ENCODE measurements around the gene ARF3. TPM values are rescaled to one million over a fixed set of nuclear protein-coding genes. Genes with fewer than 3 reads are reported as not detected.

Gene ARF3
- total RNA-seq, 1 experiment from 2014 or later: 166 TPM

DNA sequence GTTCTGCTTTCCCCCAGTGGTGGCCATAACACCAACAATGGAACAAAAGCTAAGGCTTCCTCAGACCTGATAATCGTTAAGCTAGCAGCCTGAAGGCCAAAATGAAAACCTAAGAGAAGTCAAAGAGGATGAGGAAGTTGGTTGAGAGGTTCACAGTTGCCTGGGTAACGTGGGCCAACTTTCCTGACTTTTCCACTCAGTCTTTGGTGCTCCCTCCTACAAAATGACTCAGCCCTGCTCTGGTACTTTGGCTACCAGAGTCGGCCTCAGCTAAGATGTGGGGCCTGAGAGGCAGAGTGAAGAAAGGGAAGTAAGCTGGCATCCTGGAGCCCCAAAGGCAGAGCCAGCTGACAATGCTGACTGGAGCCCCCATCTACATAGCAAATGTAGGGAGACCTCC, 17.1 kb downstream of the ARF3 start (continued):
- TF ChIP-seq, protein P1, sequence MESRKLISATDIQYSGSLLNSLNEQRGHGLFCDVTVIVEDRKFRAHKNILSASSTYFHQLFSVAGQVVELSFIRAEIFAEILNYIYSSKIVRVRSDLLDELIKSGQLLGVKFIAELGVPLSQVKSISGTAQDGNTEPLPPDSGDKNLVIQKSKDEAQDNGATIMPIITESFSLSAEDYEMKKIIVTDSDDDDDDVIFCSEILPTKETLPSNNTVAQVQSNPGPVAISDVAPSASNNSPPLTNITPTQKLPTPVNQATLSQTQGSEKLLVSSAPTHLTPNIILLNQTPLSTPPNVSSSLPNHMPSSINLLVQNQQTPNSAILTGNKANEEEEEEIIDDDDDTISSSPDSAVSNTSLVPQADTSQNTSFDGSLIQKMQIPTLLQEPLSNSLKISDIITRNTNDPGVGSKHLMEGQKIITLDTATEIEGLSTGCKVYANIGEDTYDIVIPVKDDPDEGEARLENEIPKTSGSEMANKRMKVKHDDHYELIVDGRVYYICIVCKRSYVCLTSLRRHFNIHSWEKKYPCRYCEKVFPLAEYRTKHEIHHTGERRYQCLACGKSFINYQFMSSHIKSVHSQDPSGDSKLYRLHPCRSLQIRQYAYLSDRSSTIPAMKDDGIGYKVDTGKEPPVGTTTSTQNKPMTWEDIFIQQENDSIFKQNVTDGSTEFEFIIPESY (IDR thresholded peaks at IDR 0.05; ENCODE audit: extremely low read depth, insufficient replicate concordance, low read length): no peak
- TF ChIP-seq EZH2phosphoT487 (IDR thresholded peaks at IDR 0.05; ENCODE audit: borderline replicate concordance) (no peak), YY1 (IDR thresholded peaks at IDR 0.05; ENCODE audit: extremely low read depth, insufficient replicate concordance, low read depth, low read length) (no peak)

DNA sequence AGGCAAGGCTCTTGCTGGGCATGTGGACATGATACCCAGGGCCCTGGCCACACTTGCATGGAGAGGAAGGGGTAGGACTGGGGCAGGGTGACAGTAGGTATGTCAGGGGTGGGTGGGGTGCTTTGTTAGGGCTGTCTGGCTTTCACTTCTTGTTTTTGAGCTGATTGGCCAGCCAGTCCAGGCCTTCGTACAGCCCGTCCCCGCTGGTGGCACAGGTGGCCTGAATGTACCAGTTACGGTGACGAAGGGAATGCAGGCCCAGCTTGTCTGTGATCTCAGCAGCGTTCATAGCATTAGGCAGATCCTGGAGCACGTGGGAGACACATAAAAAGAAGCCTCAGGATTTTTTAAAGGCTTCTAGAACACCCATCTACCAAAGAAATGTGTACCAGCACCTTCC, 18.5 kb downstream of the ARF3 start:
- Histone ChIP-seq H3K79me2 (ENCODE audit: insufficient read depth, low read length) (peaks cover 25% of the 10 kb centered on the region), H3K36me3 (ENCODE audit: control insufficient read depth in 1 of 2, insufficient read depth in 2 of 2, low read length in 2 of 2) (peaks cover 37 to 44% of the 10 kb centered on the region in 2 experiments), H3K4me2 (ENCODE audit: low read length) (no peak overlapping the region), H3K9me3 (ENCODE audit: control insufficient read depth in 1 of 2, insufficient read depth in 1 of 2, low read depth in 1 of 2, low read length in 2 of 2) (no peaks in the 10 kb centered on the region), H3K4me1 (ENCODE audit: control insufficient read depth in 1 of 2, insufficient read depth in 2 of 2, low read length in 2 of 2) (no peaks in the 10 kb centered on the region), H3K9me2 (ENCODE audit: insufficient read depth) (no peaks in the 10 kb centered on the region), H3K4me3 (replicated peaks in 1 of 2; ENCODE audit: low read depth in 1 of 2, low read length in 2 of 2) (no peak overlapping the region), H3K27ac (ENCODE audit: low read depth, low read length) (no peak overlapping the region), H3K27me3 (ENCODE audit: insufficient read depth, low read length) (no peaks in the 10 kb centered on the region), H4K20me1 (ENCODE audit: insufficient read depth) (peaks cover 8% of the 10 kb centered on the region; the same call in 1 of the 2 replicates), H2AFZ (ENCODE audit: low read depth, low read length, poor library complexity, severe bottlenecking) (no peak overlapping the region), H3K9ac (ENCODE audit: low read length) (no peak overlapping the region)
- ATAC-seq (no peak), DNase-seq (ENCODE audit: low read depth, low spot score) (no peak)
- intact Hi-C loops (cut with micrococcal nuclease): no loop called here
- ChIA-PET CTCF (interaction anchor here (0.6 to 2.0 kb wide), 2 partner anchors 46 to 86 kb away, joined by 3 to 5 read pairs; no protein-coding TSS in a partner anchor), RAD21 (ENCODE audit: low non-redundant PET in 1 of 2, low total read pairs in 2 of 2, uncharacterized antibody in 2 of 2, unreplicated experiment in 2 of 2) (no interaction called here), POLR2A (no interaction called here)
- TF ChIP-seq CBX3 (IDR thresholded peaks at IDR 0.05; ENCODE audit: low read depth) (no peak), ZFX (IDR thresholded peaks at IDR 0.05) (no peak), POLR2A (IDR thresholded peaks at IDR 0.05; ENCODE audit: borderline replicate concordance, extremely low read depth, insufficient read depth, insufficient read length) (no peak), ELF1 (IDR thresholded peaks at IDR 0.05; ENCODE audit: borderline replicate concordance, low read depth) (no peak), SRF (IDR thresholded peaks at IDR 0.05; ENCODE audit: low read depth) (no peak), SP1 (IDR thresholded peaks at IDR 0.05; ENCODE audit: low read depth) (no peak), YY1 (IDR thresholded peaks at IDR 0.05; ENCODE audit: extremely low read depth, insufficient replicate concordance, low read depth, low read length) (no peak), TCF7L2 (IDR thresholded peaks at IDR 0.05; ENCODE audit: borderline replicate concordance, extremely low read depth, insufficient read depth, insufficient read length) (no peak), JUND (IDR thresholded peaks at IDR 0.05) (no peak)
- TF ChIP-seq, protein P2, sequence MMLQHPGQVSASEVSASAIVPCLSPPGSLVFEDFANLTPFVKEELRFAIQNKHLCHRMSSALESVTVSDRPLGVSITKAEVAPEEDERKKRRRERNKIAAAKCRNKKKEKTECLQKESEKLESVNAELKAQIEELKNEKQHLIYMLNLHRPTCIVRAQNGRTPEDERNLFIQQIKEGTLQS (IDR thresholded peaks at IDR 0.05): no peak
- TF ChIP-seq, protein P3, sequence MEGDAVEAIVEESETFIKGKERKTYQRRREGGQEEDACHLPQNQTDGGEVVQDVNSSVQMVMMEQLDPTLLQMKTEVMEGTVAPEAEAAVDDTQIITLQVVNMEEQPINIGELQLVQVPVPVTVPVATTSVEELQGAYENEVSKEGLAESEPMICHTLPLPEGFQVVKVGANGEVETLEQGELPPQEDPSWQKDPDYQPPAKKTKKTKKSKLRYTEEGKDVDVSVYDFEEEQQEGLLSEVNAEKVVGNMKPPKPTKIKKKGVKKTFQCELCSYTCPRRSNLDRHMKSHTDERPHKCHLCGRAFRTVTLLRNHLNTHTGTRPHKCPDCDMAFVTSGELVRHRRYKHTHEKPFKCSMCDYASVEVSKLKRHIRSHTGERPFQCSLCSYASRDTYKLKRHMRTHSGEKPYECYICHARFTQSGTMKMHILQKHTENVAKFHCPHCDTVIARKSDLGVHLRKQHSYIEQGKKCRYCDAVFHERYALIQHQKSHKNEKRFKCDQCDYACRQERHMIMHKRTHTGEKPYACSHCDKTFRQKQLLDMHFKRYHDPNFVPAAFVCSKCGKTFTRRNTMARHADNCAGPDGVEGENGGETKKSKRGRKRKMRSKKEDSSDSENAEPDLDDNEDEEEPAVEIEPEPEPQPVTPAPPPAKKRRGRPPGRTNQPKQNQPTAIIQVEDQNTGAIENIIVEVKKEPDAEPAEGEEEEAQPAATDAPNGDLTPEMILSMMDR (IDR thresholded peaks at IDR 0.05 in 2 of 3, conservative IDR thresholded peaks at IDR 0.05 in 1 of 3; ENCODE audit: borderline replicate concordance in 1 of 3, insufficient read depth in 1 of 3, low read depth in 2 of 3, low read length in 2 of 3): no peak
- TF ChIP-seq, protein P1 (IDR thresholded peaks at IDR 0.05; ENCODE audit: extremely low read depth, insufficient replicate concordance, low read length): no peak
- TF ChIP-seq, protein P4, sequence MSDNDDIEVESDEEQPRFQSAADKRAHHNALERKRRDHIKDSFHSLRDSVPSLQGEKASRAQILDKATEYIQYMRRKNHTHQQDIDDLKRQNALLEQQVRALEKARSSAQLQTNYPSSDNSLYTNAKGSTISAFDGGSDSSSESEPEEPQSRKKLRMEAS (IDR thresholded peaks at IDR 0.05): no peak
- BruUV-seq (replicated peaks): no TSS peak

All from HCT116 (cell line).